Activated CD4-positive, alpha-beta T cell treated with anti-CD3 and anti-CD28 coated beads, Interleukin-10, Interleukin-2, amounts not matched to agents 100 ng/mL and 50 ng/mL, durations not matched to agents 16 hours and 8 hours (primary cell): ENCODE data around the gene CDX4.
"Not testable (repeated sequence)": the region's sequence is repeated elsewhere in the genome, so short reads cannot be mapped to it uniquely, and the experiment has no call there.

ENCODE experiments used
- DNase-seq: peaks from one replicate; pipeline ENCODE4 v3.0.0-alpha.2; 2020

The CDX4 gene, protein sequence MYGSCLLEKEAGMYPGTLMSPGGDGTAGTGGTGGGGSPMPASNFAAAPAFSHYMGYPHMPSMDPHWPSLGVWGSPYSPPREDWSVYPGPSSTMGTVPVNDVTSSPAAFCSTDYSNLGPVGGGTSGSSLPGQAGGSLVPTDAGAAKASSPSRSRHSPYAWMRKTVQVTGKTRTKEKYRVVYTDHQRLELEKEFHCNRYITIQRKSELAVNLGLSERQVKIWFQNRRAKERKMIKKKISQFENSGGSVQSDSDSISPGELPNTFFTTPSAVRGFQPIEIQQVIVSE

DNA sequence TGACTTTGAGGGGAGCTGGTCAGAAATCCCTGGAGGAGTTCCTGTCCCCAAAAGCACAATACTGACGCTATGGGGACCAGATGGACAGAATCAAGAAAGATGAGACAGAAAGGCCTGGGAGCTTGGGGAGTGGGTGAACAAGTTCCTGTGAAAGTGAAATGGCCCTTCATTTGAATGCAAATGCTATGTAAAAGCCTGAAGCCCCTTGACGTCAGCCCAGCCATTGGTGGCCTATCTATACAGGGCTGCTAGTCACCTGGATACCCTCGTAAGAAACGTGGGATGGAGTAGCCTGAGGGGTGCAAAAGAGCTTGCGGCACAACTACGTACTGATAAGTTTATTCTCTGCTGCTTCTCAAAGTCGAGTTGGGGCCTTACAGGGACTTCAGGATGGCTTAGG, at the start of gene CDX4:
TSS of gene CDX4 (plus strand) at position 223 of the 400 bp plus-strand sequence. CDS start 201 bp downstream, outside the sequence.
- no peak for DNase-seq

DNA sequence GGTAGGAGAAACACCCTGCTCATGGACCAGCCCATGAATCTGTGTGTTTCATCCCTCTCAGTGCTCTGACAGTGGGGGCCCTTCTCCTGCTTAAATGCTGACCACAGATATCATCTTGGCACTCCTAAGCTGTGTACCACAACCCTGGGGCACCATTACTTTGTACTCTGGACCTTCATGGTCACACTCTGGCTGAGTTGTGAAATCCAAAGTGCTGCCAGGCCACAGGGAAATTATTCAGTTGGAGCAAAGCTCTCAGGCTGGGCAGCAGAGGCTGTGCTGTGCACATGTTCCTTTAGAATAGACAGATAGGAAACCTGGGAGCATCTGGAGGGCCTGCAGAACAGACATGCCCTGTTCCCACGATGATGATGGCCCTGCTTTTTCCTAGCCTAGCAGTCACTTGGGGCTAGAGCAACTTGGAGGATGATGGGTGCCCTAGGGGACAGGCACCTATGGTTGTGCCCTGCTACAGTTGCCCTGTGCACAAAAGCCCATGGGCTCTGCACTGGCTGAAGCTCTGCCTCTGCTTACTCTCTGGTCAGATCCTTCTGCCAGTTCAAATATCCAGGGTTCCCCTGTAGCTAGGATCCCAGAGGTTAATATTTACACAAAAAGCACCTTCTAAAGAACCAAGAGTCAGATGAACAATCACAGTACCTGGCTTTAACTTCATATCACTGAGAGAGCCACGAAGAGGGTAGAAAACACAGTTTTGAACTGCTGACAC, 48.5 kb upstream of the CDX4 start:
- DNase-seq: no peak

DNA sequence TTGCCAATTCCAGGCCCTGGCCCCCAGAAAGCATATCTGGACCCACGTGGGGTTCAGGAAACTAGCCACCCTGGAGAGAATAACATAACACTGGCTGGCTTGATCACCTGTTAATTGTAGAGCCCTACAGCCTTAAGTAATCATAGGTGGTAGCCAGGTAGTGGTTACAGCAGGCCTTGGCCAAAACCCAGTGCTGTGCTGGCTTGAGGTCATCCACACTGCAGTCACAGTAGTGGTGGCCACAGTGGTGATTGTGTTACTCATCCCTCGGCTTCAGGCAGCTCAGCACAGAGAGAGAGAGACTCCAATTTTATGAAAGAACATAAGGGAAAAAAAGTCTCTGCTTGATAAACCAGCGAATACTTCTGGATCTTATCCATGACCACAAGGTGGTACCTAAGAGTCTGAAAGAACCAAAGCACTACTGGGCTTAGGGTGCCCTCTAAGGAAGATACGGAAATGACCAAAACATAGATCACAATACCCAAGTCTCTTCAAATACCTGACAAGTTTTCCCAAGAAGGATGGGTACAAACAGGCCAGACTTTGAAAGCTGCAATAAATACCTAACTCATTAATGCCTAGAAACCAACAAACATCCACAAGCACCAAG, 46.6 kb upstream of the CDX4 start:
- DNase-seq: no peak

DNA sequence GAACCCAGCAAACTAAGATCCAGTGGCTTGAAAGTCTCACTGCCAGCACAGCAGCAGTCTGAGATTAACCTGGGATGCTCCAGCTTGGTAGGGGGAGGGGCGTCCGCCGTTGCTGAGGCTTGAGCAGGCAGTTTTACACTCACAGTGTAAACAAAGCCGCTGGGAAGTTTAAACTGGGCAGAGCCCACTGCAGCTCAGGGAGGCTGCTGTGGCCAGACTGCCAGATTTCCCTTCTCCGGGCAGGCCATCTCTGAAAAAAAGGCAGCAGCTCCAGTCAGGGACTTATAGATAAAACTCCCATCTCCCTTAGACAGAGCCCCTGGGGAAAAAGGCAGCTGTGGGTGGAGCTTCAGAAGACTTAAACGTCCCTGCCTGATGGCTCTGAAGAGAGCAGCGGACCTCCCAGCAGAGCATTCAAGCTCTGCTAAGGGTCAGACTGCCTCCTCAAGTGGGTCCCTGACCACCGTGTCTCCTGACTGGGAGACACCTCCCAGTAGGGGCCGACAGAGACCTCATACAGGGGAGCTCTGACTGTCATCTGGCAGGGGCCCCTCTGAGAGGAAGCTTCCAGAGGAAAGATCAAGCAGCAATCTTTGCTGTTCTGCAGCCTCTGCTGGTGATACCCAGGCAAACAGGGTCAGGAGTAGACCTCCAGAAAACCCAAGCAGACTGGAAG, 45.1 kb upstream of the CDX4 start:
- DNase-seq: no peak

DNA sequence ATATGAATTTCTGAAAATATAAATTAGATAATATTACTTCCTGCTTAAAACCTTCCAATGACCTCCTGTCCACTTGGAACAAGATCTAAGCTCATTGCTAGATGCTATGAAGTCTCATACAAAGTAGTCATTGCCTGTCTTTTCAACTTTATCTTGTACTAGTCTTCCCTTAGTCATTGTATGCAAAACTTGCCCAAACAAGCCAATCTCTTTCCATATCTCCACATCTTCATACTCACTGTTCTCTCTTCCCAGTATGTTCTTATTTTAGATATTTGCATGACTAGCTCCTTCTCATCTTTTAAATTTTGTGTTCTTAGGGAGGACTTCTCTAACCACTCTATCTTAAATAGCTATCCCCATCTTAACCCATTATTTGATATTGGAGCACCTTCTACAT, 33.9 kb upstream of the CDX4 start:
- DNase-seq: no peak

DNA sequence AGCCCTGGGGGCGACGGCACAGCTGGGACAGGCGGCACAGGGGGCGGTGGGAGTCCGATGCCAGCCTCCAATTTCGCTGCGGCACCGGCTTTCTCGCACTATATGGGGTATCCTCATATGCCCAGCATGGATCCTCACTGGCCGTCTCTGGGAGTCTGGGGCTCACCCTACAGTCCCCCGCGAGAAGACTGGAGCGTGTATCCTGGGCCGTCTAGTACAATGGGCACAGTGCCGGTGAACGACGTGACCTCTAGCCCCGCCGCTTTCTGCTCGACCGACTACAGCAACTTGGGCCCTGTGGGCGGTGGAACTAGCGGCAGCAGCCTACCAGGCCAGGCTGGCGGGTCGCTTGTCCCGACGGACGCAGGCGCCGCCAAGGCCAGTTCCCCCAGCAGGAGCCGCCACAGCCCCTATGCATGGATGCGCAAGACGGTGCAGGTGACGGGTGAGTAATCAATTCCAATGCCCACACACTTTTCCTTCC, 500 bp downstream of the CDX4 start:
- no peak for DNase-seq

DNA sequence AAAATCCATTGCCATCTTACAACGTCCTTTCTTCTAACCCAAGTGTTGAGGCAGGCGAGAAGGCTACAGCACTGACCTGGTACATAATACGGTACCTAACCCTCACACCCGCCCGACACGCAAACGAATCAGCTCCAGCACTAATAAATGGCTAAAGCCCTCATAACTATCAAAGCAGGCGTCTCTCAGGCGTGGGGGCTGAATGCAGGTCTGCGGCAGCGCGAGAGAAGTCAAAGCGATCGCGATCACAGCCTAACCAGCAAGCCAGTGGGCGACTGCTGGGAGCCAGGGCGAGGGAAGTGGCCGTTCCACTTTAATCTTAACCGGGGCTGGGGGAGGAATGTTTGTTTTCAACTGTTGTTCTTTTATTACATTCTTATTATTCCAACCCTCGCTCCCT, 1.5 kb downstream of the CDX4 start:
- no peak for DNase-seq

DNA sequence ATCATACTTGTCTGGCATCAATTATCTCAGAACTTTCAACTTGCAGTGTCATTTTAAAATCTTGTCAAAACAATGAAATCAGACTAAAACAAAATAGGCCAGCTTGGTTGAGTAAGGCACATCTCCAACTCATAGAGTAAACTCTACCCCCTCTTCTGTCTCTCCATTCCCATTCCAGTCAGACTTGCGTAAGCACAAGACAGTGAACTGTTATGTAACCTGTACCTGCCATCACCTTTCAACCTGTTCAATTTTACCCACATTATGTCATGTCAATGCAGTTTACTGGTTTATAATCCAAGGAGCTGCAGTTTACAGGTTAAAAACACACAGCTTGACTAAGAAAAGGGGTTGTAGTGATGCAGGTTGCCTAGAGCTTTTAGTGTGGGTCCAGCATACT, 8.3 kb downstream of the CDX4 start:
- DNase-seq: no peak

DNA sequence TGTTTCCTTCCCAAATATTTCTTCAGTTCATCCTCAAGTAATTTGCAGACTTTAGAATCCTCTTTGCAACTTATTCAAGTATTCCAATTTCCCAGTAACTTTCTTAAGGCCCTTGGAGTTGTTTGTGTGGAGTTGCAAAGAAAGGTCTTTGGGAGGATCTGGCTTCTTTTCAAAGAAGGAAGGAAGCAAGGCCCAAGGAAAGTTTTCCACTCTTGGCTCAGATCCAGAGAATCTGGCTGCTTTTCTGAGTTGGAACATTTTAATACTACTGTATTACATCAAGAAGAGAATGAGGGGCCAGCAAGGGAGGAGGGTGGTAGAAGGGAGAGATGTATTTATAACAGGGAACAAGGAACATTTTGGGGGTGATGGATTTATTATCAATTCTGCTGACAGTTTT, 10.5 kb downstream of the CDX4 start:
- no peak for DNase-seq

DNA sequence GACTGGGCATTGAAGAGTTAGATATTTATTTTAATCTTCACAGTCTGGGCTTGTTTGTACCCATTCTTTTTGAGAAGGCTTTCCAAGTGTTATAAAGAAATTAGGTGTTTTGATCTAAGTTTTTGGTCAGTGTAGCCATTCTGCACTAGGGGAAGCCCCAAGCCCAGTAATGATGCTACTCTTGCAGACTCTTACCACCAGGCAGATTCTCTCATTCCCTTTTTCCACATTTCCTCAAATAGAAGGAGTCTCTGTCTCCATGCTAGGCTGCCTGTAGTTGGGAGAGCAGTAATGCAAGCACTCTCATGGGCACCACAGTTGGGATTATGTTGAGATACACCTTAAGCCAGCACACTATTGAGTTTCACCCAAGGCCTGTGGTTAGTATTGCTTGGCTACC, 21.5 kb downstream of the CDX4 start:
- no peak for DNase-seq

DNA sequence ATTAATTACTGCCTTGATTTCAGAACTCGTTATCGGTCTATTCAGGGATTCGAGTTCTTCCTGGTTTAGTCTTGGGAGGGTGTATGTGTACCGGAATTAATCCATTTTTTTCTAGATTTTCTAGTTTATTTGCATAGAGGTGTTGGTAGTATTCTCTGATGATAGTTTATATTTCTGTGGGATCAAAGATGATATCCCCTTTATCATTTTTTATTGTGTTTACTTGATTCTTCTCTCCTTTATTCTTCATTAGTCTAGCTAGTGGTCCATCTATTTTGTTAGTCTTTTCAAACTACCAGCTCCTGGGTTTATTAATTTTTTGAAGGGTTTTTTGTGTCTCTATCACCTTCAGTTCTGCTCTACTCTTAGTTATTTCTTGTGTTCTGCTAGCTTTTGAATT, 32.1 kb downstream of the CDX4 start:
- DNase-seq: no peak

DNA sequence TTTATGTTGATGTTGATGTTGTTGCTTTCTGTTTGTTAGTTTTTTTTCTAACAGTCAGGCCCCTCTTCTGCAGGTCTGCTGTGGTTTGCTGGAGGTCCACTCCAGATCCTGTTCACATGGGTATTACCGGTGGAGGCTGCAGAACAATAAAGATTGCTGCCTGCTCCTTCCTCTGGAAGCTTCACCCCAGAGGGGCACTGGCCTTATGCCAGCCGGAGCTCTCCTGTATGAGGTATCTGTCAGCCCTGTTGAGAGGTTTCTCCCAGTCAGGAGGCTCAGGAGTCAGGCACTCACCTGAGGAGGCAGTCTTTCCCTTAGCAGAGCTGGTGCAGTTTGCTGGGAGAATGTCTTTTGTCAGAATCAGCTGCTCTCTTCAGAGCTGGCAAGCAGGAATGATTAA, 34.7 kb downstream of the CDX4 start:
- DNase-seq: no peak

DNA sequence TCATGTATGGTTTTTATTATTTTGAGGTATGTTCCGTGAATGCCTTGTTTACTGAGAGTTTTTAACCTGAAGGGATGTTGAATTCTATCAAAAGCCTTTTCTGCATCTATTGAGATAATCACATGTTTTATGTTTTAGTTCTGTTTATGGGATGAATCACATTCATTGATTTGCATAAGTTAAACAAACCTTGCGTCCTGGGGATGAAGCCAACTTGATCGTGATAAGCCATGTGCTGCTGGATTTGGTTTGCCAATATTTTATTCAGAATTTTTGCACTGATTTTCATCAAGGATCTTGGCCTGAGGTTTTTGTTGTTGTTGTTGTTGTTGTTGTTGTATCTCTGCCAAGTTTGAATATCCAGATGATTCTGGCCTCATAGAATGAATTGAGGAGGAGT, 43.8 kb downstream of the CDX4 start:
- DNase-seq: no peak

DNA sequence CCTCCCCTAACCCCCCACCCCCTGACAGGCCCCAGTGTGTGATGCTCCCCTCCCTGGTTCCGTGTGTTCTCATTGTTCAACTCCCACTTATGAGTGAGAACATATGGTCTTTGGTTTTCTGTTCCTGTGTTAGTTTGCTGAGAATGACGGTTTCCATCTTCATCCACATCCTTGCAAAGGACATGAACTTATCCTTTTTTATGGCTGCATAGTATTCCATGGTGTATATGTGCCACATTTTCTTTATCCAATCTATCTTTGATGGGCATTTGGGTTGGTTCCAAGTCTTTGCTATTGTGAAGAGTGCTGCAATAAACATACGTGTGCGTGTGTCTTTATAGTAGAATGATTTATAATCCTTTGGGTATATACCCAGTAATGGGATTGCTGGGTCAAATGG, 45.3 kb downstream of the CDX4 start:
- DNase-seq: not testable (repeated sequence)
